Measurements from ENCODE around the gene SESN1.

The SESN1 gene

GRCh38 chr6:109105681-109106080 is 11.0 kb upstream of the SESN1 start:
- CTCF ChIA-PET = no interaction called here
- TF ChIP-seq CTCF (conservative IDR thresholded peaks at IDR 0.05; ENCODE audit: low read depth) = no peak
- no peak overlapping the region for H3K27ac ChIP-seq
- POLR2A ChIA-PET (ENCODE audit: low non-redundant PET) = no interaction called here
- no peak for DNase-seq (ENCODE audit: low spot score)

- no peak overlapping the region for H3K27ac ChIP-seq
- POLR2A ChIA-PET (ENCODE audit: low non-redundant PET) = no interaction called here
- CTCF ChIA-PET = no interaction called here
- no peak for TF ChIP-seq CTCF (conservative IDR thresholded peaks at IDR 0.05; ENCODE audit: low read depth)
- no peak for DNase-seq (ENCODE audit: low spot score)
Observed at GRCh38 chr6:109104512-109104911, 9.9 kb upstream of the SESN1 start.

GRCh38 chr6:109103942-109104341 is 9.3 kb upstream of the SESN1 start:
- POLR2A ChIA-PET (ENCODE audit: low non-redundant PET) = no interaction called here

GRCh38 chr6:109102762-109103161 is 8.1 kb upstream of the SESN1 start:
- ChIA-PET CTCF (no interaction called here), POLR2A (ENCODE audit: low non-redundant PET) (no interaction called here)
- no peak overlapping the region for H3K27ac ChIP-seq
- no peak for DNase-seq (ENCODE audit: low spot score)
- TF ChIP-seq CTCF (conservative IDR thresholded peaks at IDR 0.05; ENCODE audit: low read depth) = no peak

More at GRCh38 chr6:109103942-109104341, 9.3 kb upstream of the SESN1 start:
- H3K27ac ChIP-seq = no peak overlapping the region
- CTCF ChIA-PET = no interaction called here
- TF ChIP-seq CTCF (conservative IDR thresholded peaks at IDR 0.05; ENCODE audit: low read depth) = no peak
- DNase-seq (ENCODE audit: low spot score) = no peak

GRCh38 chr6:109097661-109098060 is 3.0 kb upstream of the SESN1 start:
- TF ChIP-seq CTCF (conservative IDR thresholded peaks at IDR 0.05; ENCODE audit: low read depth) = no peak
- ChIA-PET POLR2A (ENCODE audit: low non-redundant PET) (no interaction called here), CTCF (no interaction called here)
- H3K27ac ChIP-seq = no peak overlapping the region
- DNase-seq (ENCODE audit: low spot score) = no peak

- DNase-seq (ENCODE audit: low spot score) = no peak
- CTCF ChIA-PET = no interaction called here
- H3K27ac ChIP-seq = no peak overlapping the region
- POLR2A ChIA-PET (ENCODE audit: low non-redundant PET) = no interaction called here
- TF ChIP-seq CTCF (conservative IDR thresholded peaks at IDR 0.05; ENCODE audit: low read depth) = no peak
Observed at GRCh38 chr6:109096208-109096607, 1.6 kb upstream of the SESN1 start.

GRCh38 chr6:109095835-109096084 is 1.1 kb upstream of the SESN1 start:
- TF ChIP-seq CTCF (conservative IDR thresholded peaks at IDR 0.05; ENCODE audit: low read depth) = no peak
- DNase-seq (ENCODE audit: low spot score) = no peak
- POLR2A ChIA-PET (ENCODE audit: low non-redundant PET) = no interaction called here
- H3K27ac ChIP-seq = peak overlapping the region; percentile 97
- CTCF ChIA-PET = no interaction called here

All from RWPE1 (cell line).